HK-2 (cell line): ENCODE data around the gene MARCHF2.
"Not testable (repeated sequence)": the region's sequence is repeated elsewhere in the genome, so short reads cannot be mapped to it uniquely, and the experiment has no call there.

ENCODE experiments used
- DNase-seq: peaks from one replicate; pipeline ENCODE4 v3.0.0-alpha.2; 2018; ENCODE audit not compliant: unreplicated experiment

The MARCHF2 gene

DNA sequence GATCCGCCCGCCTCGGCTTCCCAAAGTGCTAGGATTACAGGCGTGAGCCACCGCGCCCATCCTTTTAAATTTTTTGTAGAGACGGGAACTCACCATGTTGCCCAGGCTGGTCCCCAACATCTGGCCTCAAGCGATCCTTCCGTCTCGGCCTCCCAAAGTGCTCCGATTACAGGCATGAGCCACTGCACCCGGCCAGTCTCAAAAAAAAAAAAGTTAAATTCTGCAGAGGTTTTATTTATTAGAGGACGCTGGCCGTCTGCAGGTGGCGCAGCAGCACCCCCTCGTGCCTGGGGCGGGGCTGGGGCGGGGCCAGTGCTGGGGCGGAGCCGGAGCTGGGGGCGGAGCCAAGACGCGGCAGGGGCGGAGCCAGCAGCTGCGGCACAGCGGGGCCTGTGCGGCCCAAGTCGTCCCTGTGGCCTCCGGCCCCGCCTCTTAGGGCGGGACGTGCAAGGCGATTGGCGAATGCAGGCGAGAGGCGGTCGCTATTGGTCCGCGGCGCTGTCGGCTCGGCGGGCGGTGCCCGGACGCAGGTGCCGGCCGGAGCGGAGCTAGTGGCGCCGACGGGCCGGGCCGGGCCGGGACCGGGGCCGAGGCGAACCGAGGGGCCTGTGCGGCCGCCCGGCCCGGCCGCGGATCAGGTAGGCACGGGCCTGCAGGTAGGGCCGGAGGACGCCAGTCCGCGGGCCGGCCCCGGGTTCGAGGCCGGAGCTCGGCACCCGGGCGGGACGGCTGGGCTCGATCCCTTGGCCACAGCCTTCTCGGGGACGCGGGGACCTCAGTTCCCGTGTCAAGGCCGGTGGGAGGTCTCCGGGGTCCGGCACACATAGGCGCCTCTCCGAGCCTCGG lies at the start of gene MARCHF2:
Gene MARCHF2, plus strand, starts transcription at position 523 of the 846 bp plus-strand sequence. CDS start 8,536 bp downstream, outside the sequence.
- peak; percentile 97 for DNase-seq

DNA sequence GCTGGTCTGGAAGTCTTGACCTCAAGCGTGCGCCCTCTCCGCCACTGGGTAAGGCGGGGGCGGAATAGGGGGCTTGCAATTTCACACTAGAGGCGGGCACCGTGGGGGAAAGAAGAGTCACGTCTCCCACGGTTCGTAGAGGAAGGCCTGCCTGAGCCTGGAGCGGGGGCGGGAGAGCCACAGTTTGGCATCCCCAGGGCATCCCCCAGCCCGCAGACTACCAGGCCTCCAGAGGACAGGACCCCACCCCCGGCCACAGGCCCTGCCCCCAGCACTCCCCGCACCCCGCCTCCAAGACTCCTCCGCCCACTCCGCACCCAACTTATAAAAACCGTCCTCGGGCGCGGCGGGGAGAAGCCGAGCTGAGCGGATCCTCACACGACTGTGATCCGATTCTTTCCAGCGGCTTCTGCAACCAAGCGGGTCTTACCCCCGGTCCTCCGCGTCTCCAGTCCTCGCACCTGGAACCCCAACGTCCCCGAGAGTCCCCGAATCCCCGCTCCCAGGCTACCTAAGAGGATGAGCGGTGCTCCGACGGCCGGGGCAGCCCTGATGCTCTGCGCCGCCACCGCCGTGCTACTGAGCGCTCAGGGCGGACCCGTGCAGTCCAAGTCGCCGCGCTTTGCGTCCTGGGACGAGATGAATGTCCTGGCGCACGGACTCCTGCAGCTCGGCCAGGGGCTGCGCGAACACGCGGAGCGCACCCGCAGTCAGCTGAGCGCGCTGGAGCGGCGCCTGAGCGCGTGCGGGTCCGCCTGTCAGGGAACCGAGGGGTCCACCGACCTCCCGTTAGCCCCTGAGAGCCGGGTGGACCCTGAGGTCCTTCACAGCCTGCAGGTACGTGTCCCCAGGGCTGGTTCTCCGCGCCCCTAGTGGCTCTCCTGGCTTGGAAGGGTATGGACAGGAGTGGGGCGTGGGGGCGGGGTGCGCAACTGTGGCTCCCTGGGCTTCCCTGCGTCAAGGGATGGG lies 49.0 kb upstream of the MARCHF2 start, which contains the start of gene ANGPTL4:
Gene ANGPTL4, plus strand, starts transcription at position 353 of the 969 bp plus-strand sequence. Its CDS starts 167 bp downstream, at position 520.
- DNase-seq: peak; percentile 84

DNA sequence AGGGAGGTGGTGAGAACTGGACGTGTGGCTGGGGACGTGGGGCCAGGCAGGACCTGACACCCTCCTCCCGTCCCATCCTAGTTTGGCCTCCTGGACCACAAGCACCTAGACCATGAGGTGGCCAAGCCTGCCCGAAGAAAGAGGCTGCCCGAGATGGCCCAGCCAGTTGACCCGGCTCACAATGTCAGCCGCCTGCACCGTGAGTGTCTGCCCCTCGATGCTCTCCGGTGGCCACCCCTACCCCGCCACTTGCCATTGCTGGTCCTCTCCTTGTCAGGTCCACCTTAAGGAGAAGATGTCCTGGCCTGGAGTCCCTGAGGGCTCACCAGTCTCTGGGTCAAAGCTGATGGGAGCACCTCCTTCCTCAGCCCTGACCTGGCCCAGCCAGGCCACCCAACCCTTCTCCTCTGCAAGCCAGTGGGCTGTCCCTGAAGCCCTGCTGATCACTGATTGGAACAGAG lies 47.0 kb upstream of the MARCHF2 start:
- no peak for DNase-seq

DNA sequence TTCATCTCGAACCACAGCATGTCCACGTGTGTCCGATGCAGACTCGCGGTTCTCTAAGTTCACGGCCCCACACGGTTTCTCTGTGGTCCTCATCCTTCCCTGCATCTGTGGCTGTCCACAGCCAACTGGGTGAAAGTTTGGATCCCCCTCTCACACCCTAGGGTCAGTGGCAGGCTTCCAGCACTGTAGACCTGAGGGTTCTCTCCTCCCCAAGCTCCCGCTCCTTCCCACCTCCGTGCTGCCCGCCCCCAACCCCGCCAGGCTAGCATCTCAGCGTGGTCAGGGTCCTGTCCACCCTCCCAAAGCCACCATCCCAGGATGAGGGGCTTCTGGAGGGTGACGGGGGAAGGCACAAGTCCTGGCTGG lies 46.2 kb upstream of the MARCHF2 start:
- DNase-seq: no peak

- peak; percentile 97 for DNase-seq
Observed at GRCh38 chr19:8367327-8368001, 45.6 kb upstream of the MARCHF2 start.

DNA sequence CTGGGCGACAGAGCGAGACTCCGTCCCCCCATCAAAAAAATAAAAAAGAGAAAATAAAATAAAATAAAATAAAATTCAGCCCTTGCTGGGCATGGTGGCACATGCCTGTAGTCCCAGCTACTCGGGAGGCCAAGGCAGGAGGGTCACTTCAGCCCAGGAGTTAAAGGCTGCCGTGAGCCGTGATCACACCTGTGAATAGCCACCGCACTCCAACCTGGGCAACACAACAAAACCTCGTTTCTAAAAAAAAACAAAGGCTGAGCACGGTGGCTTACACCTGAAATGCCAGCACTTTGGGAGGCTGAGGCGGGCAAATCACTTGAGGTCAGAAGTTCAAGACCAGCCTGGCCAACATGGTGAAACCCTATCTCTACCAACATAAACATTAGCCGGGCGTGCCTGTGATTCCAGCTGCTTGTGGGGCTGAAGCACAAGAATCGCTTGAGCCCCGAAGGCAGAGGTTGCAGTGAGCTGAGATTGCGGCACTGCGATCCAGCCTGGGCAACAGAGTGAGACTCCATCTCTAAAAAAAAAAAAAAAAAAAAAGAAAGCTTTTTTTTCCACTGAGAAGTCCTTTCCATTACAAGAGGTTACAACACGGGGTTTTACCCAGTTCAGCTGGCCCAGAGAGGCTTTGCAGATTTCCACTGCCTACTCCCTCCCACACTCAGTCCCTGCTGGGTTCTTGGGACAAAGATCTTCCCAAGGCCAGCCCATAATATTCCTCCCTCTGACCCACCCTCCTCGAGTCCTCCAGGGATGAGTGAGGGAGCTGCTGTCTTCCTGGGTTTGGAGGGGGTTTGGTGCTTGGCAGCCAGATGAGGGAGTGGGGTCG lies 42.7 kb upstream of the MARCHF2 start:
- no peak for DNase-seq

DNA sequence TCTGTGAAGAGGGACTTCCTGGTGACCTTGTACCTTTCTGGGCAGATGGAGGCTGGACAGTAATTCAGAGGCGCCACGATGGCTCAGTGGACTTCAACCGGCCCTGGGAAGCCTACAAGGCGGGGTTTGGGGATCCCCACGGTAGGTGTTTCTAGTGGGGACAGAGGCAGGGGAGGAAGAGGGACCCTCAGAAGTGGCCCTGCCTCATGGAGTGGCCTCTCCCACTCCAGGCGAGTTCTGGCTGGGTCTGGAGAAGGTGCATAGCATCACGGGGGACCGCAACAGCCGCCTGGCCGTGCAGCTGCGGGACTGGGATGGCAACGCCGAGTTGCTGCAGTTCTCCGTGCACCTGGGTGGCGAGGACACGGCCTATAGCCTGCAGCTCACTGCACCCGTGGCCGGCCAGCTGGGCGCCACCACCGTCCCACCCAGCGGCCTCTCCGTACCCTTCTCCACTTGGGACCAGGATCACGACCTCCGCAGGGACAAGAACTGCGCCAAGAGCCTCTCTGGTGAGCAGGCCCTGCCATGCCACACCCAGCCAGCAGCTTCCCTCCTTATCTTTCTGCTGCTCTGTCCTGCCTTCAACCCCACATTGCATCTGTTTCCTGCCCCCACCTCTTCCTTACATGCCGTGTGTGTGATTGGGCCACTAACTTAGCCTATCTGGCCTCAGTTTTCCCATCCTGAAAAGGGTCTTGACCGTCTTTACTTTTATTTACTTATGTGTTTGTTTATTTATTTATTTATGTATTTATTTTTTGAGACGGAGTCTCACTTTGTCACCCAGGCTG lies 41.9 kb upstream of the MARCHF2 start:
- DNase-seq: no peak

- DNase-seq: no peak
Observed at GRCh38 chr19:8373867-8374813, 39.0 kb upstream of the MARCHF2 start.

- DNase-seq: not testable (repeated sequence)
Observed at GRCh38 chr19:8375766-8376165, 37.3 kb upstream of the MARCHF2 start.

DNA sequence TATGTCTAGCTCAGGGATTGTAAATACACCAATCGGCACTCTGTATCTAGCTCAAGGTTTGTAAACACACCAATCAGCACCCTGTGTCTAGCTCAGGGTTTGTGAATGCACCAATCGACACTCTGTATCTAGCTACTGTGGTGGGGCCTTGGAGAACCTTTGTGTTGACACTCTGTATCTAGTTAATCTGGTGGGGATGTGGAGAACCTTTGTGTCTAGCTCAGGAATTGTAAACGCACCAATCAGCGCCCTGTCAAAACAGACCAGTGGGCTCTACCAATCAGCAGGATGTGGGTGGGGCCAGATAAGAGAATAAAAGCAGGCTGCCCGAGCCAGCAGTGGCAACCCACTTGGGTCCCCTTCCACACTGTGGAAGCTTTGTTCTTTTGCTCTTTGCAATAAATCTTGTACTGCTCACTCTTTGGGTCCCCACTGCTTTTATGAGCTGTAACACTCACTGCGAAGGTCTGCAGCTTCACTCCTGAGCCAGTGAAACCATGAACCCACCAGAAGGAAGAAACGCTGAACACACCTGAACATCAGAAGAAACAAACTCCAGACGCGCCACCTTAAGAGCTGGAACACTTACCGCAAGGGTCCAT lies 36.6 kb upstream of the MARCHF2 start:
- DNase-seq: not testable (repeated sequence)

GRCh38 chr19:8377598-8377997 lies 35.5 kb upstream of the MARCHF2 start:
- no peak for DNase-seq

- DNase-seq: not testable (repeated sequence)
Observed at GRCh38 chr19:8379156-8379891, 33.8 kb upstream of the MARCHF2 start.

GRCh38 chr19:8384569-8384968 lies 28.5 kb upstream of the MARCHF2 start:
- not testable (repeated sequence) for DNase-seq

DNA sequence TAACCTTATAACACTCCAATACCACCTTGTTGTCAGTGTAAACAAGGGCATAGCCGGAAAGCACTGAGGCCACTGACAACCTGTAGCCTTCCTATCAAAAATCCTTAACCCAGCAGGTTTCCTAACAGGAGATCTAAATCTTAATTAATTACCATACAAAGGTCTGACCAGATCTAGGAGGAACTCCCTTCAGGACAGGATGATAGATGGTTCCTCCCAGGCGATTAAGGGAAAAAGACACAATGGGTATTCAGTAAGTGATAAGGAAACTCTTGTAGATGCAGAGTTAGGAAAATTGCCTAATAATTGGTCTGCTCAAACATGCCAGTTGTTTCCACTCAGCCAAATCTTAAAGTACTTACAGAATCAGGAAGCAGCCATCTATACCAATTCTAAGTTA lies 28.0 kb upstream of the MARCHF2 start:
- not testable (repeated sequence) for DNase-seq

- not testable (repeated sequence) for DNase-seq
Observed at GRCh38 chr19:8385566-8385965, 27.5 kb upstream of the MARCHF2 start.

DNA sequence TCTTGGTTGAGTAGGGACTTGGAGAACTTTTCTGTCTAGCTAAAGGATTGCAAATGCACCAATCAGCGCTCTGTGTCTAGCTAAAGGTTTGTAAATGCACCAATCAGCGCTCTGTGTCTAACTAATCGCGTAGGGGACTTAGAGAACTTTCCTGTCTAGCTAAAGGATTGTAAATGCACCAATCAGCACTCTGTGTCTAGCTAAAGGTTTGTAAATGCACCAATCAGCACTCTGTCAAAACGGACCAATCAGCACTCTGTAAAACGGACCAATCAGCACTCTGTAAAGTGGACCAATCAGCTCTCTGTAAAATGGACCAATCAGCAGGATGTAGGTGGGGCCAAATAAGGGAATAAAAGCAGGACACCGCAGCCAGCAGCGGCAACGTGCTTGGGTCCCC lies 26.7 kb upstream of the MARCHF2 start:
- not testable (repeated sequence) for DNase-seq

- DNase-seq: no peak
Observed at GRCh38 chr19:8386990-8387389, 26.1 kb upstream of the MARCHF2 start.
